HAP-1 (cell line): ENCODE measurements around the gene NCAPD3.
A peak's percentile ranks its signal among the peaks of the same experiment; 100 is the strongest.

Experiments used
- DNase-seq, 2 experiments: peaks; one replicate each; pipeline ENCODE4 v3.0.0-alpha.2; 2016 to 2020; ENCODE audit warnings: low spot score in 2 of 2
- H3K27me3 ChIP-seq: fragments of 250-450 bp; sonication (Bioruptor Pico); 2 replicates; pipeline ENCODE4 v1.5.1; 2020; ENCODE audit warnings: low read depth, mild to moderate bottlenecking, moderate library complexity
- H3K36me3 ChIP-seq: fragments of 250-450 bp; sonication (Bioruptor Pico); replicated peaks from 2 replicates; pipeline ENCODE4 v1.5.1; 2020; ENCODE audit warnings: mild to moderate bottlenecking
- H3K4me1 ChIP-seq: fragments of 250-450 bp; sonication (Bioruptor Pico); 2 replicates; pipeline ENCODE4 v1.5.1; 2020; ENCODE audit warnings: mild to moderate bottlenecking
- H3K4me3 ChIP-seq: fragments of 250-450 bp; sonication (Bioruptor Pico); 2 replicates; pipeline ENCODE4 v1.5.1; 2020; ENCODE audit warnings: mild to moderate bottlenecking, moderate library complexity
- H3K9me3 ChIP-seq: fragments of 250-450 bp; sonication (Bioruptor Pico); 2 replicates; pipeline ENCODE4 v1.5.1; 2020; ENCODE audit warnings: mild to moderate bottlenecking, moderate library complexity
- in situ Hi-C: fragments of 300-500 bp; cut with MboI; formaldehyde crosslinking; loops from 3 replicates; pipeline ENCODE4 v1.14.3; 2020; ENCODE audit warnings: low sequenced_read_pairs, inconsistent platforms, mixed read lengths

Gene NCAPD3

GRCh38 chr11:134223836-134224709, at the start of gene NCAPD3, which contains the start of gene VPS26B:
TSS of gene NCAPD3 (minus strand) at chr11:134223967. CDS start at chr11:134223926, 41 bp downstream.
TSS of gene VPS26B (plus strand) at chr11:134224671. CDS start at chr11:134225123, 452 bp downstream.
- no peaks in the 10 kb centered on the region for H3K9me3 ChIP-seq
- peak within 1 kb of the TSS; percentile 62 for H3K4me3 ChIP-seq
- peaks cover 23% of the 10 kb centered on the region for H3K4me1 ChIP-seq
- H3K27me3 ChIP-seq, result no peaks in the 10 kb centered on the region
- peaks cover 18% of the 10 kb centered on the region for H3K36me3 ChIP-seq
- in situ Hi-C loops, result no loop called here
- DNase-seq, result peak; percentile 94 to 98

- Histone ChIP-seq H3K36me3 (no peaks in the 10 kb centered on the region), H3K4me3 (no peak overlapping the region), H3K27me3 (no peaks in the 10 kb centered on the region), H3K9me3 (no peaks in the 10 kb centered on the region), H3K4me1 (peaks cover 22% of the 10 kb centered on the region)
- DNase-seq, result no peak
- in situ Hi-C loops, result no loop called here
Measured at GRCh38 chr11:134273317-134273712, 49.5 kb upstream of the NCAPD3 start.

- no peaks in the 10 kb centered on the region for H3K27me3 ChIP-seq
- H3K4me1 ChIP-seq, result peaks cover 25% of the 10 kb centered on the region
- no peaks in the 10 kb centered on the region for H3K36me3 ChIP-seq
- H3K4me3 ChIP-seq, result no peak overlapping the region
- peak; percentile 76 to 78 for DNase-seq
- in situ Hi-C loops, result no loop called here
- H3K9me3 ChIP-seq, result no peaks in the 10 kb centered on the region
Measured at GRCh38 chr11:134272381-134273316, 48.9 kb upstream of the NCAPD3 start.

GRCh38 chr11:134271978-134272377, 48.2 kb upstream of the NCAPD3 start:
- Histone ChIP-seq H3K4me3 (no peak overlapping the region), H3K4me1 (peaks cover 32% of the 10 kb centered on the region)
- in situ Hi-C loops, result no loop called here

DNA sequence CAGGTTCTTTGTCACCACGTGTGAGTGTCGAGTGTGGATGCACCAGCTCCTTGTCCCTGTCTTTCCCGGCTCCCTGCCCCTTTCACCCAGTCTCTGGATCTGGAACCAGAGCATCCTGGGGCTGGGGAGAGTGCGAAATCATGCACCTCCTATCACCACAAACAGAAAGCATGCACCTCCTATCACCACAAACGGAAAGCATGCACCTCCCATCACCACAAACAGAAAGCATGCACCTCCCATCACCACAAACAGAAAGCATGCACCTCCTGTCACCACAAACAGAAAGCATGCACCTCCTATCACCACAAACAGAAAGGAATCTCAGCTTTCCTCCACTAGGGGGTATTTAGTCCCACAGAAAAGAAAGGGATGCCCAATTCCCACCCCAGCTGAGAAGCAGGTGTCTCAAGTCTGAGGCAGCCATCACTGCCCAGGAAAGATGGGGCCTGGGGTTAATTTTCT, 46.5 kb upstream of the NCAPD3 start:
- no peak for DNase-seq
- H3K4me3 ChIP-seq, result no peak overlapping the region
- in situ Hi-C loops, result no loop called here

More at GRCh38 chr11:134271978-134272377, 48.2 kb upstream of the NCAPD3 start:
- Histone ChIP-seq H3K27me3 (no peaks in the 10 kb centered on the region), H3K36me3 (no peaks in the 10 kb centered on the region), H3K9me3 (no peaks in the 10 kb centered on the region)
- no peak for DNase-seq

DNA sequence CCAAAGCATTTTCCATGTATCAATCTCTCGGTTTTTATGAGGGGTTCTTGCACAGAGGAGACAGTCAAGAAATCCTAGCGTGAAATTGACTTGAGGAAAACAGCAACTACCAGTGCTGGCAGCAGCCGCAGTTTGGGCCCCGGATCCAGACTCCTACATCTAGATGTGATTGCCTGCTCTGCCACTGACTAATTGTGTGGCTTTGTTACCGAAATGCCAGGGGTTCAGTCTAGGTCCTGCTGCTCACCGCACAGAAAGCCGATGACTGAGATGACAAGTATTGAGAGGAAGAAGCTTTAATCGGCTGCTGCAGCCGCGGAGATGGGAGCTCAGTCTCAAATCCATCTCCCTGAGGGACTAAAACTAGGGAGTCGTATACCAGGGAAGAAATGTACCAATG, 44.2 kb upstream of the NCAPD3 start:
- Histone ChIP-seq H3K4me3 (no peak overlapping the region), H3K27me3 (no peaks in the 10 kb centered on the region), H3K9me3 (no peaks in the 10 kb centered on the region), H3K4me1 (peaks cover 18% of the 10 kb centered on the region), H3K36me3 (no peaks in the 10 kb centered on the region; the same call in 1 of the 2 replicates)
- DNase-seq, result no peak
- in situ Hi-C loops, result no loop called here

More for the DNA sequence above, 46.5 kb upstream of the NCAPD3 start:
- Histone ChIP-seq H3K9me3 (no peaks in the 10 kb centered on the region), H3K36me3 (no peaks in the 10 kb centered on the region), H3K4me1 (peaks cover 35% of the 10 kb centered on the region), H3K27me3 (no peaks in the 10 kb centered on the region)

DNA sequence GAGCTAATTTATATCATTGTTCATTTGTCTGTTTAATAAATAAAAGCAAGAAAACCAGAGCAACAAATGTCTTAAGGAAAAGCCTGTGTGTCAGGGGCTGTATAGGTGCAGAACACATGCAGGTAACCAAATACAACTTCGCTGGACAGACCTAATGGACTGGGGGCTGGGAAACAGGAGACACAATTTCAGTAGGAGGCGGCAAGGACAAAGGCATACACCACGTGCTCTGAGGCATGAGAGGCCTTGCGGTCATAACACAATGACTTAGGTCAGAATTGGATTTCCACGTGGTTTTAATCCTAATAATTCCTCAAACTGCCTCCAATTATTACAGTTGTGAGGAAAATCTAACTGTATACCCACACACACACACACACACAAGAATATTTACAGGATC, 43.7 kb upstream of the NCAPD3 start:
- in situ Hi-C loops, result no loop called here
- H3K36me3 ChIP-seq, result no peaks in the 10 kb centered on the region; the same call in 1 of the 2 replicates
- H3K4me1 ChIP-seq, result peaks cover 13% of the 10 kb centered on the region

DNA sequence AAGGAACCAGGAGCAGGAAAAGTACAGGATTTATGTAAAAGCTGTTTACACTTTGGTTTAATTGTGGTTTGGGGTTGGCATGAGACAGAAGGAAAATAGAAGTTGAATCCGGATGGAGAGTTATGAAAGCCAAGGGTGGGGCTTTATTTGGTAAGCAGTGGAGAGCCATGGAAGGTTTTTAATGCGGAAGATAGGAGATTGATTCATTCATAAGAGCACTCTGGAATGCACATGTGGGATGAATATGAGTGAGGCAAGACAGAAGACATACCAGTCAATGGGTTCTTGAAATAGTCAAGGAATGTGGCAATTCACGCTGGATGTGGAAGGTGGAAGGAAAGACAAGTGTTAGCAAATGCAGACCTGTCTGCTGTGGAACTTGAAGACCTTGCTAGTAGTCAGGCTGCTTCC, 43.1 kb upstream of the NCAPD3 start:
- in situ Hi-C loops, result no loop called here
- H3K4me3 ChIP-seq, result no peak overlapping the region
- no peaks in the 10 kb centered on the region for H3K27me3 ChIP-seq
- H3K4me1 ChIP-seq, result peaks cover 13% of the 10 kb centered on the region
- peaks cover 3% of the 10 kb centered on the region; the same call in 1 of the 2 replicates for H3K36me3 ChIP-seq
- H3K9me3 ChIP-seq, result no peaks in the 10 kb centered on the region
- no peak for DNase-seq

More for the DNA sequence above, 43.7 kb upstream of the NCAPD3 start:
- DNase-seq, result peak in 1 of 2 experiments; percentile 47
- Histone ChIP-seq H3K9me3 (no peaks in the 10 kb centered on the region), H3K27me3 (no peaks in the 10 kb centered on the region), H3K4me3 (no peak overlapping the region)

DNA sequence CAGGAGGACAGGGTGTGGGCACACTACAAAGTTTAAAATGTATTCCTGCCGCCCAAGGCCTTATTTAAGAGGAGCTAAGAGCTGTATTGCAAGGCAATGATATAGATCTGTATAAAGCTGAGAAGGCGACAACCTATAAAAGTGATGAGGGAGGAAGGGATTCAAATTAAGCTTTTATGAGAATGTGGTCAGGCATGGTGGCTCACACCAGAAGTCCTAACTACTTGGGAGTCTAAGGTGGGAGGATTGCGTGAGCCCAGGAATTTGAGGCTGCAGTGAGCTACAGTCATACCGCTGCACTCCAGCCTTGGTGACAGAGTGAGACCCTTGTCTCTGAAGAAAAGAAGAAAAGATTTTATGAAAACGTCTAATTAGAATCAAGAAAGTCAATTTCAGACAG, 42.7 kb upstream of the NCAPD3 start:
- H3K9me3 ChIP-seq, result no peaks in the 10 kb centered on the region
- peaks cover 7% of the 10 kb centered on the region for H3K36me3 ChIP-seq
- H3K4me1 ChIP-seq, result peaks cover 13% of the 10 kb centered on the region
- H3K27me3 ChIP-seq, result no peaks in the 10 kb centered on the region
- H3K4me3 ChIP-seq, result no peak overlapping the region
- in situ Hi-C loops, result no loop called here
- no peak for DNase-seq

GRCh38 chr11:134264966-134265764, 41.4 kb upstream of the NCAPD3 start:
- no peak for DNase-seq
- in situ Hi-C loops, result no loop called here
- peaks cover 14% of the 10 kb centered on the region for H3K36me3 ChIP-seq
- peaks cover 13% of the 10 kb centered on the region for H3K4me1 ChIP-seq
- no peak overlapping the region for H3K4me3 ChIP-seq
- H3K27me3 ChIP-seq, result no peaks in the 10 kb centered on the region
- no peaks in the 10 kb centered on the region for H3K9me3 ChIP-seq

DNA sequence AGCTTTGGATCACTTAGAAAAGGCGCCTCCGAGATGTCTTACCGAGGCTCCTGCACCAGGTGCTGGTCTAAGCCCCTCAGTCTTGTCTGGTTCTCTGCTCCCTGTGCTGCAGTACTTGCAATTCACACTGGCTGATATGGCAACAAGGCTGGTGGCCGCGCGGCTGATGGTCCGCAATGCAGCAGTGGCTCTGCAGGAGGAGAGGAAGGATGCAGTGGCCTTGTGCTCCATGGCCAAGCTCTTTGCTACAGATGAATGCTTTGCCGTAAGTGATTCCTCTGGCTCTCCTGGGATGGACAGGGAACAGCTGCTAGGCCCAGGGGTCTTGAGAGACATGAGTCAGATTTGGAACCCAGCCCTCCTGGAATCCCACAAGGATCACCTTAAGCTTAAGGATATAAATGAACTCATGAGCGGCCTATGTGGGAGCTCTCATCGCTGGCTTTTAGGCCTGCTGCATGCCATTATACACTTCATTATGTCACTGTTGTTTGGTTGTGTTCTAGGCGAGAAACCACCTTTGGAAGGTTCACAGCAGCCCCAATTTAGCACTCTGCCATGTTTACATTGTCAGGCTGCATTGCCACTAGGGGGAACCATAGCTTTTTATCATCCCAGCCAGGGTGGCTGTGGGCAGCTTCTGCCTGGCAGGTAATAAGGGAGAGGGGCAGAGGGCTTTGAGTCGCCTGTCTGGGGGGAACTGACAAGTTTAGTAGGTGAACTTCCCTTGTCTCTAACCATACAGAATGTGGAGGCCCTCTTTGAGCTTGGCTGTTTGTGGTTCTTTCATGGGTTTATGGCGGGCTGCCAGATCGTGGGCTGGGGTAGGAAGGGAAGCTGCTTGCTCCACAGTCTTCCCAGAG, 38.1 kb upstream of the NCAPD3 start:
- Histone ChIP-seq H3K4me3 (no peak overlapping the region), H3K9me3 (no peaks in the 10 kb centered on the region), H3K4me1 (peaks cover 2% of the 10 kb centered on the region; the same call in 1 of the 2 replicates), H3K27me3 (no peaks in the 10 kb centered on the region), H3K36me3 (peaks cover 26% of the 10 kb centered on the region)
- in situ Hi-C loops, result no loop called here
- DNase-seq, result peak in 1 of 2 experiments; percentile 53

- H3K27me3 ChIP-seq, result no peaks in the 10 kb centered on the region
- no peaks in the 10 kb centered on the region for H3K9me3 ChIP-seq
- H3K36me3 ChIP-seq, result peaks cover 26% of the 10 kb centered on the region
- H3K4me1 ChIP-seq, result no peaks in the 10 kb centered on the region
- DNase-seq, result no peak
- in situ Hi-C loops, result no loop called here
- no peak overlapping the region for H3K4me3 ChIP-seq
Measured at GRCh38 chr11:134260983-134261382, 37.2 kb upstream of the NCAPD3 start.
